ENCODE results near the gene CPNE6.

DNA sequence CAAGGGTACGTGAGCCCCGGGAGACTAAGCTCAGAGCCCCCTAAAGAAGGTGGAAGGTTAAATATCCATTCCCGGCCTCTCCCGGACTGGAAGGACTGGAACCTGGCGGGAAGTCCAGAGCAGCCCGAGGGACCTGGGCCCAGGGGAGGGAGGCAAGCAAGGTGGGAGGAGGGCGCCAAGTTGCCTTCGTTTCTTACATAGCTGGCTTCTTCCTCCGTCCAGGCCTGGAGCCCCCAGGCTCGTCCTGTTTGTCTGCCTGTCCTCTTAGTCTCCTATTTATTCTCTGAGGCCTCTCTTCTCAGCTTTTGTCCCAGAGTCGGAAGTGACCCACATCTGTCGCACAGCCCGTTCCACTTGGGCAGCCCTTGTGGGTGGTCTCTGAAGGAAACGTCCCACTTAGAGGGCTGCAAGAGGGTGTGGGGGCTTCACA lies 23.5 kb downstream of the CPNE6 start:
- no peak for TF ChIP-seq GATA3 (IDR thresholded peaks at IDR 0.05; ENCODE audit: low read depth, low read length)
- no peak for TF ChIP-seq GATA2 (IDR thresholded peaks at IDR 0.05; ENCODE audit: low read depth, low read length)

All from SH-SY5Y (cell line).